Effector CD4-positive, alpha-beta T cell (primary cell): Measurements from ENCODE around the gene CPEB4.

Source experiments
- DNase-seq: peaks from one replicate; pipeline ENCODE4 v3.0.0-alpha.2; 2020

The CPEB4 gene

GRCh38 chr5:173859408-173860159 lies 28.6 kb upstream of the CPEB4 start:
- no peak for DNase-seq

- DNase-seq = no peak
These were observed 26.1 kb upstream of the CPEB4 start for GRCh38 chr5:173862047-173862477.

- no peak for DNase-seq
These were observed 24.8 kb upstream of the CPEB4 start for GRCh38 chr5:173863359-173863758.

- no peak for DNase-seq
These were observed 23.8 kb upstream of the CPEB4 start for GRCh38 chr5:173864126-173865050.

GRCh38 chr5:173866243-173866857 lies 21.8 kb upstream of the CPEB4 start:
- DNase-seq = no peak

- no peak for DNase-seq
These were observed 21.1 kb upstream of the CPEB4 start for GRCh38 chr5:173866858-173867679.

GRCh38 chr5:173868096-173868880 lies 19.9 kb upstream of the CPEB4 start:
- no peak for DNase-seq

GRCh38 chr5:173869316-173869715 lies 18.8 kb upstream of the CPEB4 start:
- no peak for DNase-seq

- no peak for DNase-seq
These were observed 15.2 kb upstream of the CPEB4 start for GRCh38 chr5:173872957-173873305.

GRCh38 chr5:173873306-173873922 lies 14.7 kb upstream of the CPEB4 start:
- DNase-seq = no peak

- no peak for DNase-seq
These were observed 13.0 kb upstream of the CPEB4 start for GRCh38 chr5:173875189-173875588.

- no peak for DNase-seq
These were observed 9.8 kb upstream of the CPEB4 start for GRCh38 chr5:173878224-173878967.

GRCh38 chr5:173880306-173880985 lies 7.7 kb upstream of the CPEB4 start:
- no peak for DNase-seq

- no peak for DNase-seq
These were observed 6.2 kb upstream of the CPEB4 start for GRCh38 chr5:173881811-173882575.

- no peak for DNase-seq
These were observed 5.5 kb upstream of the CPEB4 start for GRCh38 chr5:173882632-173883031.

- DNase-seq = no peak
These were observed 4.7 kb upstream of the CPEB4 start for GRCh38 chr5:173883347-173883924.

- peak; percentile 23 for DNase-seq
These were observed 3.6 kb upstream of the CPEB4 start for GRCh38 chr5:173884402-173885053.

- DNase-seq = no peak
These were observed 3.1 kb upstream of the CPEB4 start for GRCh38 chr5:173885054-173885443.
